Measurements from ENCODE around the gene NDUFAF8. TPM values are rescaled to one million over a fixed set of nuclear protein-coding genes. Genes with fewer than 3 reads are reported as not detected.

Gene NDUFAF8
- total RNA-seq, 2 experiments from 2014 or later, result 34.6 to 38.6 TPM

- H3K4me3 ChIP-seq (ENCODE audit: low read length), result peak overlapping the region; percentile 90
- ChIA-PET POLR2A (interaction anchor here (0.6 to 2.8 kb wide), 15 partner anchors 11 to 887 kb away, joined by 3 to 42 read pairs (median 5); partner anchors contain the start of genes ARL16, CEP131, FAAP100 and HGS), CTCF (interaction anchor here (1.6 kb wide), 1 partner anchor 52 kb away, joined by 6 read pairs; no protein-coding TSS in a partner anchor)
- peaks cover 38% of the 10 kb centered on the region for H3K4me1 Mint-ChIP-seq (ENCODE audit: low read depth)
- peaks cover 14% of the 10 kb centered on the region for H3K36me3 ChIP-seq (ENCODE audit: insufficient read depth, low read length)
- H3K36me3 Mint-ChIP-seq (ENCODE audit: low read depth), result peaks cover 13% of the 10 kb centered on the region
- no peak for TF ChIP-seq CTCF (IDR thresholded peaks at IDR 0.05)
- no peaks in the 10 kb centered on the region for H3K27me3 Mint-ChIP-seq
- H3K27ac Mint-ChIP-seq, result peak overlapping the region; percentile 92
- peaks cover 58% of the 10 kb centered on the region for H3K4me1 ChIP-seq (ENCODE audit: insufficient read depth, low read length)
- intact Hi-C loops (cut with DNase I, micrococcal nuclease), result loop anchor here (1.0 to 5.0 kb wide), 7 partner anchors 17 to 312 kb away; partner anchors contain the start of genes CHMP6 (in 1 of the 2), FAAP100 (in 1 of the 2) and SLC38A10 (in 1 of the 2)
- DNase-seq (peak in 7 of 14 experiments; percentile 6 to 68 (median 15)), ATAC-seq (ENCODE audit: poor library complexity) (no peak)
- peak overlapping the region; percentile 90 for H3K4me3 Mint-ChIP-seq
- H3K27me3 ChIP-seq (ENCODE audit: control insufficient read depth in 1 of 2, insufficient read depth in 2 of 2, low read length in 2 of 2), result no peaks in the 10 kb centered on the region
- H3K9me3 ChIP-seq (ENCODE audit: control insufficient read depth in 1 of 2, insufficient read depth in 1 of 2, low read length in 2 of 2), result no peaks in the 10 kb centered on the region
- H3K9me3 Mint-ChIP-seq, result no peaks in the 10 kb centered on the region
- H3K27ac ChIP-seq (ENCODE audit: low read depth in 1 of 2, low read length in 2 of 2), result peak overlapping the region in 1 of 2 donors; percentile 46
Measured at GRCh38 chr17:81239714-81240555, 817 bp downstream of the NDUFAF8 start.

GRCh38 chr17:81240761-81241160 is 1.6 kb downstream of the NDUFAF8 start:
- Histone ChIP-seq H3K9me3 (ENCODE audit: control insufficient read depth in 1 of 2, insufficient read depth in 1 of 2, low read length in 2 of 2) (no peaks in the 10 kb centered on the region), H3K27ac (ENCODE audit: low read depth in 1 of 2, low read length in 2 of 2) (no peak overlapping the region), H3K4me3 (ENCODE audit: low read length) (no peak overlapping the region), H3K27me3 (ENCODE audit: control insufficient read depth in 1 of 2, insufficient read depth in 2 of 2, low read length in 2 of 2) (no peaks in the 10 kb centered on the region), H3K36me3 (ENCODE audit: insufficient read depth, low read length) (peaks cover 15% of the 10 kb centered on the region), H3K4me1 (ENCODE audit: insufficient read depth, low read length) (peaks cover 55% of the 10 kb centered on the region)
- Mint-ChIP-seq H3K27me3 (no peaks in the 10 kb centered on the region), H3K27ac (no peak overlapping the region), H3K36me3 (ENCODE audit: low read depth) (peaks cover 10% of the 10 kb centered on the region), H3K4me3 (peak overlapping the region; percentile 90), H3K9me3 (no peaks in the 10 kb centered on the region), H3K4me1 (ENCODE audit: low read depth) (peaks cover 35% of the 10 kb centered on the region)
- POLR2A ChIA-PET, result no interaction called here
- intact Hi-C loops (cut with DNase I, micrococcal nuclease), result loop anchor here (1.0 to 5.0 kb wide), 4 partner anchors 98 to 208 kb away; no protein-coding TSS in a partner anchor
- no peak for DNase-seq
- CTCF ChIA-PET, result no interaction called here
- no peak for ATAC-seq (ENCODE audit: poor library complexity)
- no peak for TF ChIP-seq CTCF (IDR thresholded peaks at IDR 0.05)

- Mint-ChIP-seq H3K27ac (no peak overlapping the region), H3K4me3 (peak overlapping the region; percentile 90), H3K9me3 (no peaks in the 10 kb centered on the region), H3K36me3 (ENCODE audit: low read depth) (peaks cover 10% of the 10 kb centered on the region), H3K27me3 (no peaks in the 10 kb centered on the region), H3K4me1 (ENCODE audit: low read depth) (peaks cover 35% of the 10 kb centered on the region)
- ATAC-seq (ENCODE audit: poor library complexity), result no peak
- TF ChIP-seq CTCF (IDR thresholded peaks at IDR 0.05), result no peak
- Histone ChIP-seq H3K27me3 (ENCODE audit: control insufficient read depth in 1 of 2, insufficient read depth in 2 of 2, low read length in 2 of 2) (no peaks in the 10 kb centered on the region), H3K27ac (ENCODE audit: low read depth in 1 of 2, low read length in 2 of 2) (no peak overlapping the region), H3K36me3 (ENCODE audit: insufficient read depth, low read length) (peaks cover 11% of the 10 kb centered on the region), H3K9me3 (ENCODE audit: control insufficient read depth in 1 of 2, insufficient read depth in 1 of 2, low read length in 2 of 2) (no peaks in the 10 kb centered on the region), H3K4me1 (ENCODE audit: insufficient read depth, low read length) (peaks cover 51% of the 10 kb centered on the region), H3K4me3 (ENCODE audit: low read length) (no peak overlapping the region)
- POLR2A ChIA-PET, result no interaction called here
- DNase-seq, result no peak
- CTCF ChIA-PET, result no interaction called here
- intact Hi-C loops (cut with DNase I, micrococcal nuclease), result loop anchor here (1.0 to 5.0 kb wide), 4 partner anchors 99 to 209 kb away; no protein-coding TSS in a partner anchor
Measured at GRCh38 chr17:81241203-81241602, 2.1 kb downstream of the NDUFAF8 start.

Data from CD4-positive, alpha-beta T cell (primary cell).